ENCODE measurements around the gene IRGM. TPM values are rescaled to one million over a fixed set of nuclear protein-coding genes. Genes with fewer than 3 reads are reported as not detected.
"Not testable (repeated sequence)": the region's sequence is repeated elsewhere in the genome, so short reads cannot be mapped to it uniquely, and the experiment has no call there.

Gene IRGM
- polyA plus RNA-seq = 1 to 10 TPM; 2.4 to 5.9 (median 4.0) TPM

GRCh38 chr5:150846308-150846653 lies at the start of gene IRGM:
Gene IRGM, plus strand, starts transcription at chr5:150846521. Its CDS starts 1,603 bp downstream, at chr5:150848124.
- Mint-ChIP-seq H3K4me1 (peaks cover 18 to 23% of the 10 kb centered on the region in 2 donors), H3K27ac (peak within 1 kb of the TSS; percentile 83 to 97 (median 93)), H3K4me3 (peak within 1 kb of the TSS; percentile 87 to 98 (median 90))
- H3K36me3 Mint-ChIP-seq; H3K27me3 Mint-ChIP-seq (ENCODE audit: low read depth in 3 of 3); H3K9me3 Mint-ChIP-seq: not testable (repeated sequence)
- DNase-seq = peak; percentile 51 to 65 (median 59)

- Mint-ChIP-seq H3K27me3 (ENCODE audit: low read depth in 3 of 3) (peaks cover 0 to 2% (median 0%) of the 10 kb centered on the region in 3 donors), H3K27ac (no peak overlapping the region), H3K4me1 (peaks cover 3 to 6% of the 10 kb centered on the region in 2 donors), H3K36me3 (peaks cover 0 to 5% (median 2%) of the 10 kb centered on the region in 3 donors), H3K4me3 (no peak overlapping the region), H3K9me3 (no peaks in the 10 kb centered on the region)
- DNase-seq = no peak
Observed at GRCh38 chr5:150797384-150797783, 48.9 kb upstream of the IRGM start.

- peak; percentile 29 to 45 (median 39) for DNase-seq
- no peak overlapping the region for H3K27ac Mint-ChIP-seq
- H3K4me3 Mint-ChIP-seq = peak overlapping the region in 1 of 5 donors; percentile 5
- H3K9me3 Mint-ChIP-seq = no peaks in the 10 kb centered on the region
- peaks cover 0 to 5% (median 2%) of the 10 kb centered on the region in 3 donors for H3K27me3 Mint-ChIP-seq (ENCODE audit: low read depth in 3 of 3)
- peaks cover 0 to 2% (median 0%) of the 10 kb centered on the region in 3 donors for H3K36me3 Mint-ChIP-seq
- peaks cover 3 to 6% of the 10 kb centered on the region in 2 donors for H3K4me1 Mint-ChIP-seq
Observed at GRCh38 chr5:150801117-150801927, 45.0 kb upstream of the IRGM start.

GRCh38 chr5:150804388-150804787 lies 41.9 kb upstream of the IRGM start:
- Mint-ChIP-seq H3K4me1 (peaks cover 3 to 6% of the 10 kb centered on the region in 2 donors), H3K4me3 (no peak overlapping the region), H3K9me3 (no peaks in the 10 kb centered on the region), H3K36me3 (no peaks in the 10 kb centered on the region), H3K27ac (no peak overlapping the region), H3K27me3 (ENCODE audit: low read depth in 3 of 3) (peaks cover 0 to 7% (median 0%) of the 10 kb centered on the region in 3 donors)
- no peak for DNase-seq

- Mint-ChIP-seq H3K4me1 (no peaks in the 10 kb centered on the region), H3K27me3 (ENCODE audit: low read depth in 3 of 3) (peaks cover 0 to 3% (median 3%) of the 10 kb centered on the region in 3 donors), H3K9me3 (no peaks in the 10 kb centered on the region), H3K27ac (no peak overlapping the region), H3K36me3 (no peaks in the 10 kb centered on the region), H3K4me3 (no peak overlapping the region)
- no peak for DNase-seq
Observed at GRCh38 chr5:150809363-150809762, 37.0 kb upstream of the IRGM start.

- peaks cover 0 to 10% (median 5%) of the 10 kb centered on the region in 3 donors for H3K36me3 Mint-ChIP-seq
- no peak overlapping the region for H3K4me3 Mint-ChIP-seq
- peaks cover 5 to 17% (median 10%) of the 10 kb centered on the region in 6 donors for H3K9me3 Mint-ChIP-seq
- no peak for DNase-seq
- H3K27ac Mint-ChIP-seq = no peak overlapping the region
- H3K4me1 Mint-ChIP-seq = no peaks in the 10 kb centered on the region
- peaks cover 0 to 5% (median 3%) of the 10 kb centered on the region in 3 donors for H3K27me3 Mint-ChIP-seq (ENCODE audit: low read depth in 3 of 3)
Observed at GRCh38 chr5:150815010-150815409, 31.3 kb upstream of the IRGM start.

GRCh38 chr5:150816946-150817345 lies 29.4 kb upstream of the IRGM start:
- DNase-seq = no peak
- Mint-ChIP-seq H3K27me3 (ENCODE audit: low read depth in 3 of 3) (peaks cover 2 to 8% (median 3%) of the 10 kb centered on the region in 3 donors), H3K4me1 (no peaks in the 10 kb centered on the region), H3K9me3 (peaks cover 6 to 17% (median 11%) of the 10 kb centered on the region in 6 donors), H3K4me3 (no peak overlapping the region), H3K36me3 (peaks cover 0 to 14% (median 5%) of the 10 kb centered on the region in 3 donors), H3K27ac (no peak overlapping the region)

- no peak overlapping the region for H3K4me3 Mint-ChIP-seq
- no peaks in the 10 kb centered on the region for H3K4me1 Mint-ChIP-seq
- no peak for DNase-seq
- H3K27me3 Mint-ChIP-seq (ENCODE audit: low read depth in 3 of 3) = peaks cover 0 to 3% (median 0%) of the 10 kb centered on the region in 3 donors
- no peak overlapping the region for H3K27ac Mint-ChIP-seq
- H3K9me3 Mint-ChIP-seq = peaks cover 11 to 32% (median 24%) of the 10 kb centered on the region in 6 donors
- peaks cover 4 to 10% (median 7%) of the 10 kb centered on the region in 3 donors for H3K36me3 Mint-ChIP-seq
Observed at GRCh38 chr5:150829744-150830143, 16.6 kb upstream of the IRGM start.

GRCh38 chr5:150831821-150832220 lies 14.5 kb upstream of the IRGM start:
- H3K9me3 Mint-ChIP-seq = peaks cover 11 to 32% (median 24%) of the 10 kb centered on the region in 6 donors
- H3K36me3 Mint-ChIP-seq; H3K4me3 Mint-ChIP-seq; H3K4me1 Mint-ChIP-seq; H3K27me3 Mint-ChIP-seq (ENCODE audit: low read depth in 3 of 3); H3K27ac Mint-ChIP-seq; DNase-seq: not testable (repeated sequence)

GRCh38 chr5:150836064-150836463 lies 10.3 kb upstream of the IRGM start:
- peaks cover 2 to 8% (median 6%) of the 10 kb centered on the region in 3 donors for H3K27me3 Mint-ChIP-seq (ENCODE audit: low read depth in 3 of 3)
- no peak overlapping the region for H3K4me3 Mint-ChIP-seq
- H3K27ac Mint-ChIP-seq = no peak overlapping the region
- peaks cover 4 to 18% (median 11%) of the 10 kb centered on the region in 6 donors for H3K9me3 Mint-ChIP-seq
- no peaks in the 10 kb centered on the region for H3K4me1 Mint-ChIP-seq
- DNase-seq = no peak
- H3K36me3 Mint-ChIP-seq = peaks cover under 1 to 4% (median 1%) of the 10 kb centered on the region in 3 donors

- H3K9me3 Mint-ChIP-seq = peaks cover 2 to 13% (median 8%) of the 10 kb centered on the region in 6 donors
- no peak overlapping the region for H3K27ac Mint-ChIP-seq
- peaks cover 2 to 9% (median 6%) of the 10 kb centered on the region in 3 donors for H3K27me3 Mint-ChIP-seq (ENCODE audit: low read depth in 3 of 3)
- DNase-seq = no peak
- peaks cover 0 to 4% (median 0%) of the 10 kb centered on the region in 3 donors for H3K36me3 Mint-ChIP-seq
- no peak overlapping the region for H3K4me3 Mint-ChIP-seq
- H3K4me1 Mint-ChIP-seq = no peaks in the 10 kb centered on the region
Observed at GRCh38 chr5:150836703-150837102, 9.6 kb upstream of the IRGM start.

- H3K36me3 Mint-ChIP-seq; H3K9me3 Mint-ChIP-seq; H3K27me3 Mint-ChIP-seq (ENCODE audit: low read depth in 3 of 3); H3K27ac Mint-ChIP-seq; DNase-seq: not testable (repeated sequence)
- Mint-ChIP-seq H3K4me1 (peaks cover 18 to 23% of the 10 kb centered on the region in 2 donors), H3K4me3 (peak overlapping the region in 1 of 5 donors; percentile 92)
Observed at GRCh38 chr5:150845185-150845859, 999 bp upstream of the IRGM start.

- H3K36me3 Mint-ChIP-seq = no peaks in the 10 kb centered on the region
- H3K4me1 Mint-ChIP-seq = peaks cover 18 to 23% of the 10 kb centered on the region in 2 donors
- peak overlapping the region; percentile 83 to 97 (median 93) for H3K27ac Mint-ChIP-seq
- peaks cover 0 to 4% (median 0%) of the 10 kb centered on the region in 6 donors for H3K9me3 Mint-ChIP-seq
- H3K4me3 Mint-ChIP-seq = peak overlapping the region; percentile 87 to 98 (median 90)
- peaks cover 2 to 7% (median 2%) of the 10 kb centered on the region in 3 donors for H3K27me3 Mint-ChIP-seq (ENCODE audit: low read depth in 3 of 3)
- peak; percentile 67 to 79 (median 73) for DNase-seq
Observed at GRCh38 chr5:150846654-150847333, 473 bp downstream of the IRGM start.
